H1 (cell line): ENCODE results near the gene LPCAT1. TPM values are rescaled to one million over a fixed set of nuclear protein-coding genes. Genes with fewer than 3 reads are reported as not detected.
A peak's percentile ranks its signal among the peaks of the same experiment; 100 is the strongest.

Experiments used
- CHD1 ChIP-seq: IDR thresholded peaks from 2 replicates; pipeline ENCODE4 v1.6.1; 2012; ENCODE audit warnings: low read depth, low read length, improper control_type of control experiment
- PHF8 ChIP-seq: fragments of 200-600 bp; sonication (generic); conservative IDR thresholded peaks from 2 replicates; pipeline ENCODE4 v1.7.1; 2012; ENCODE audit warnings: low read depth, mild to moderate bottlenecking, inconsistent platforms, low read length, moderate library complexity
- RAD21 ChIP-seq, 2 experiments: IDR thresholded peaks in 1 of 2; conservative IDR thresholded peaks in 1 of 2; 2 replicates each; pipeline ENCODE4 v1.6.1; 2011; ENCODE audit warnings: low read depth in 2 of 2, low read length in 2 of 2, improper control_type of control experiment in 1 of 2, inconsistent platforms in 1 of 2, mild to moderate bottlenecking in 1 of 2, moderate library complexity in 1 of 2
- TBP ChIP-seq: IDR thresholded peaks from 2 replicates; pipeline ENCODE4 v1.6.1; 2011; ENCODE audit warnings: low read depth, low read length, improper control_type of control experiment
- polyA plus RNA-seq, 7 experiments: library from polyadenylated mRNA; depleted of rRNA in 3 of 7; stranded (reverse) in 5 of 7; unstranded in 2 of 7; fragments of >200 nt in 5 of 7; fragments of 200-250 nt in 2 of 7; gene quantifications; 1 replicate in 5 of 7; 2 replicates in 1 of 7; 4 replicates in 1 of 7; pipeline versions ENCODE4 v1.2.1 to v1.2.3, GENCODE V29; 2011 to 2013; ENCODE audit warnings: missing spikeins in 2 of 7, mixed read lengths in 2 of 7
- total RNA-seq: library from RNA; stranded (reverse); fragmentation: NEBNext Ultra II Directional; extraction: Animal tissue kit (Norgen Biotek cat#: 25700); gene quantifications from 2 replicates; pipeline ENCODE4 v1.2.1, GENCODE V29; 2021
- TF ChIP-seq, protein P1 (sequence below): fragments of 300-600 bp; sonication (generic); IDR thresholded peaks from 2 replicates; pipeline ENCODE4 v1.7.1; 2012; ENCODE audit warnings: low read length, moderate library complexity, mild to moderate bottlenecking, inconsistent platforms; ENCODE audit not compliant: insufficient replicate concordance
- TF ChIP-seq, protein P2 (sequence below), 3 experiments: IDR thresholded peaks; 1 replicate in 2 of 3; 2 replicates in 1 of 3; pipeline versions ENCODE4 v1.5.1 to v1.6.1; 2011; ENCODE audit warnings: low read length in 3 of 3, mild to moderate bottlenecking in 3 of 3, inconsistent platforms in 2 of 3, low read depth in 1 of 3, moderate library complexity in 1 of 3; ENCODE audit not compliant: insufficient read depth in 1 of 3; ENCODE audit errors: control extremely low read depth in 1 of 3

Gene LPCAT1
- total and polyA plus RNA-seq, 2 of the 8 experiments (the other 6 are each of a cell fraction or from before 2014, with no cell fraction given): 107 to 260 TPM

DNA sequence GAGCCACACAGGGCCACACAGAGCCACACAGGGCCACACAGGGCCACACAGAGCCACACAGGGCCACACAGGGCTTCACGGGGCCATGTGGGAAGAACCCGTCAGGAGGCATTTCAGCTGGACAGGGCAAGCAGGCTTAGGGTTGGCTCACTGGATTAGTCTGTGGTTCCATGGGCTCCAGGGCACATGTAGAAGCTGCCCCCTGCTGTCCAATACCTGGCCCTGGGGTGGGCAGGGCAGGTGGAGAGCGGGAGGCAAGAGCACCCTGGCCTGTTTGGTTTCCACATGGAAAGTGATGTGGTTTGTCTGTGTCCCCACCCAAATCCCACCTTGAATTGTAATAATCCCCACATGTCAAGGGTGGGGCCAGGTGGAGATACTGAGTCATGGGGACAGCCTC is 16.4 kb upstream of the LPCAT1 start (continued):
- TF ChIP-seq, protein P1, sequence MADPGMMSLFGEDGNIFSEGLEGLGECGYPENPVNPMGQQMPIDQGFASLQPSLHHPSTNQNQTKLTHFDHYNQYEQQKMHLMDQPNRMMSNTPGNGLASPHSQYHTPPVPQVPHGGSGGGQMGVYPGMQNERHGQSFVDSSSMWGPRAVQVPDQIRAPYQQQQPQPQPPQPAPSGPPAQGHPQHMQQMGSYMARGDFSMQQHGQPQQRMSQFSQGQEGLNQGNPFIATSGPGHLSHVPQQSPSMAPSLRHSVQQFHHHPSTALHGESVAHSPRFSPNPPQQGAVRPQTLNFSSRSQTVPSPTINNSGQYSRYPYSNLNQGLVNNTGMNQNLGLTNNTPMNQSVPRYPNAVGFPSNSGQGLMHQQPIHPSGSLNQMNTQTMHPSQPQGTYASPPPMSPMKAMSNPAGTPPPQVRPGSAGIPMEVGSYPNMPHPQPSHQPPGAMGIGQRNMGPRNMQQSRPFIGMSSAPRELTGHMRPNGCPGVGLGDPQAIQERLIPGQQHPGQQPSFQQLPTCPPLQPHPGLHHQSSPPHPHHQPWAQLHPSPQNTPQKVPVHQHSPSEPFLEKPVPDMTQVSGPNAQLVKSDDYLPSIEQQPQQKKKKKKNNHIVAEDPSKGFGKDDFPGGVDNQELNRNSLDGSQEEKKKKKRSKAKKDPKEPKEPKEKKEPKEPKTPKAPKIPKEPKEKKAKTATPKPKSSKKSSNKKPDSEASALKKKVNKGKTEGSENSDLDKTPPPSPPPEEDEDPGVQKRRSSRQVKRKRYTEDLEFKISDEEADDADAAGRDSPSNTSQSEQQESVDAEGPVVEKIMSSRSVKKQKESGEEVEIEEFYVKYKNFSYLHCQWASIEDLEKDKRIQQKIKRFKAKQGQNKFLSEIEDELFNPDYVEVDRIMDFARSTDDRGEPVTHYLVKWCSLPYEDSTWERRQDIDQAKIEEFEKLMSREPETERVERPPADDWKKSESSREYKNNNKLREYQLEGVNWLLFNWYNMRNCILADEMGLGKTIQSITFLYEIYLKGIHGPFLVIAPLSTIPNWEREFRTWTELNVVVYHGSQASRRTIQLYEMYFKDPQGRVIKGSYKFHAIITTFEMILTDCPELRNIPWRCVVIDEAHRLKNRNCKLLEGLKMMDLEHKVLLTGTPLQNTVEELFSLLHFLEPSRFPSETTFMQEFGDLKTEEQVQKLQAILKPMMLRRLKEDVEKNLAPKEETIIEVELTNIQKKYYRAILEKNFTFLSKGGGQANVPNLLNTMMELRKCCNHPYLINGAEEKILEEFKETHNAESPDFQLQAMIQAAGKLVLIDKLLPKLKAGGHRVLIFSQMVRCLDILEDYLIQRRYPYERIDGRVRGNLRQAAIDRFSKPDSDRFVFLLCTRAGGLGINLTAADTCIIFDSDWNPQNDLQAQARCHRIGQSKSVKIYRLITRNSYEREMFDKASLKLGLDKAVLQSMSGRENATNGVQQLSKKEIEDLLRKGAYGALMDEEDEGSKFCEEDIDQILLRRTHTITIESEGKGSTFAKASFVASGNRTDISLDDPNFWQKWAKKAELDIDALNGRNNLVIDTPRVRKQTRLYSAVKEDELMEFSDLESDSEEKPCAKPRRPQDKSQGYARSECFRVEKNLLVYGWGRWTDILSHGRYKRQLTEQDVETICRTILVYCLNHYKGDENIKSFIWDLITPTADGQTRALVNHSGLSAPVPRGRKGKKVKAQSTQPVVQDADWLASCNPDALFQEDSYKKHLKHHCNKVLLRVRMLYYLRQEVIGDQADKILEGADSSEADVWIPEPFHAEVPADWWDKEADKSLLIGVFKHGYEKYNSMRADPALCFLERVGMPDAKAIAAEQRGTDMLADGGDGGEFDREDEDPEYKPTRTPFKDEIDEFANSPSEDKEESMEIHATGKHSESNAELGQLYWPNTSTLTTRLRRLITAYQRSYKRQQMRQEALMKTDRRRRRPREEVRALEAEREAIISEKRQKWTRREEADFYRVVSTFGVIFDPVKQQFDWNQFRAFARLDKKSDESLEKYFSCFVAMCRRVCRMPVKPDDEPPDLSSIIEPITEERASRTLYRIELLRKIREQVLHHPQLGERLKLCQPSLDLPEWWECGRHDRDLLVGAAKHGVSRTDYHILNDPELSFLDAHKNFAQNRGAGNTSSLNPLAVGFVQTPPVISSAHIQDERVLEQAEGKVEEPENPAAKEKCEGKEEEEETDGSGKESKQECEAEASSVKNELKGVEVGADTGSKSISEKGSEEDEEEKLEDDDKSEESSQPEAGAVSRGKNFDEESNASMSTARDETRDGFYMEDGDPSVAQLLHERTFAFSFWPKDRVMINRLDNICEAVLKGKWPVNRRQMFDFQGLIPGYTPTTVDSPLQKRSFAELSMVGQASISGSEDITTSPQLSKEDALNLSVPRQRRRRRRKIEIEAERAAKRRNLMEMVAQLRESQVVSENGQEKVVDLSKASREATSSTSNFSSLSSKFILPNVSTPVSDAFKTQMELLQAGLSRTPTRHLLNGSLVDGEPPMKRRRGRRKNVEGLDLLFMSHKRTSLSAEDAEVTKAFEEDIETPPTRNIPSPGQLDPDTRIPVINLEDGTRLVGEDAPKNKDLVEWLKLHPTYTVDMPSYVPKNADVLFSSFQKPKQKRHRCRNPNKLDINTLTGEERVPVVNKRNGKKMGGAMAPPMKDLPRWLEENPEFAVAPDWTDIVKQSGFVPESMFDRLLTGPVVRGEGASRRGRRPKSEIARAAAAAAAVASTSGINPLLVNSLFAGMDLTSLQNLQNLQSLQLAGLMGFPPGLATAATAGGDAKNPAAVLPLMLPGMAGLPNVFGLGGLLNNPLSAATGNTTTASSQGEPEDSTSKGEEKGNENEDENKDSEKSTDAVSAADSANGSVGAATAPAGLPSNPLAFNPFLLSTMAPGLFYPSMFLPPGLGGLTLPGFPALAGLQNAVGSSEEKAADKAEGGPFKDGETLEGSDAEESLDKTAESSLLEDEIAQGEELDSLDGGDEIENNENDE: no peak
- TF ChIP-seq PHF8 (no peak), TBP (no peak), CHD1 (no peak), RAD21 (IDR thresholded peaks at IDR 0.05 in 1 of 2, conservative IDR thresholded peaks at IDR 0.05 in 1 of 2; ENCODE audit: low read depth in 2 of 2, low read length in 2 of 2) (peak; percentile 16 to 54; a peak in 3 of 4 replicates)
- TF ChIP-seq, protein P2, sequence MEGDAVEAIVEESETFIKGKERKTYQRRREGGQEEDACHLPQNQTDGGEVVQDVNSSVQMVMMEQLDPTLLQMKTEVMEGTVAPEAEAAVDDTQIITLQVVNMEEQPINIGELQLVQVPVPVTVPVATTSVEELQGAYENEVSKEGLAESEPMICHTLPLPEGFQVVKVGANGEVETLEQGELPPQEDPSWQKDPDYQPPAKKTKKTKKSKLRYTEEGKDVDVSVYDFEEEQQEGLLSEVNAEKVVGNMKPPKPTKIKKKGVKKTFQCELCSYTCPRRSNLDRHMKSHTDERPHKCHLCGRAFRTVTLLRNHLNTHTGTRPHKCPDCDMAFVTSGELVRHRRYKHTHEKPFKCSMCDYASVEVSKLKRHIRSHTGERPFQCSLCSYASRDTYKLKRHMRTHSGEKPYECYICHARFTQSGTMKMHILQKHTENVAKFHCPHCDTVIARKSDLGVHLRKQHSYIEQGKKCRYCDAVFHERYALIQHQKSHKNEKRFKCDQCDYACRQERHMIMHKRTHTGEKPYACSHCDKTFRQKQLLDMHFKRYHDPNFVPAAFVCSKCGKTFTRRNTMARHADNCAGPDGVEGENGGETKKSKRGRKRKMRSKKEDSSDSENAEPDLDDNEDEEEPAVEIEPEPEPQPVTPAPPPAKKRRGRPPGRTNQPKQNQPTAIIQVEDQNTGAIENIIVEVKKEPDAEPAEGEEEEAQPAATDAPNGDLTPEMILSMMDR (IDR thresholded peaks at IDR 0.05; ENCODE audit: control extremely low read depth in 1 of 3, insufficient read depth in 1 of 3, low read depth in 1 of 3, low read length in 3 of 3): peak; percentile 11 to 21 (median 17)
- TF ChIP-seq, all 59 proteins: peak for 2
